Measurements from ENCODE around the gene AP1M1. TPM values are rescaled to one million over a fixed set of nuclear protein-coding genes. Genes with fewer than 3 reads are reported as not detected.

Gene AP1M1
- total RNA-seq, 4 donors from 2014 or later, result 39.3 to 64.6 (median 46.8) TPM

DNA sequence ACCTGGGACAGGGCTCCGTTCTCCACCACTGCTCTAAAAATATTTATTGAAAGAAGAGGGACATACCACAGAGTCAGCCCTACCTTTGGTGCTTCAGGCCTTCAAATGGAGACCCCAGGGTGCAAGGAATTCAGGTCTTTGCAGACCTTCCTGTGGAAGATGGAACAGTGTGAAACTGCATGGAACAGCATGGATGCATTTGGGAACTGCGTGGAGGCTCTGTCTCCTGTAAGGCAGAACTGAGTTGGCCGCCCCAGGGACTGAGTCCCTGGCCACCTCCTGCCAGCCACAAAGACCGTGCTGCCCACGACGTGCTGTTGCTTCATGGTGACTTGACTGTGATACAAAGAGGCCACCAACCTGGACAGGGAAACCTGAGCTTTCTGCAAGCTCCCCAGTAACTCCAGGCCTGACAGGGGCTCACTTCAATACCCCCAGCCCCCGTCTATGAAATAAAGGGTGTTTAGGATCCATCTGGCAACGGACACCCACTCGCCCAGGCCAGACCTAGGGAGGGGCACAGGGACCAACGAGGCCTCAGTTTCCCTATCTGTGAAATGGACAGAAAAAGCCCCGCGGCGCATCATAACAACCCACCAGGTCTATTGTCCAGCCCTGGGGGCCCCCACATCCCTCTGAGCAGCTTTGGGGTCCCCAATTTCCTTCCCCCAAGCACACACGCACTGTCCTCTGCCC lies 68.3 kb downstream of the AP1M1 start:
- Histone ChIP-seq H3K4me1 (peaks cover 0 to 5% (median 0%) of the 10 kb centered on the region in 3 donors), H3K36me3 (no peaks in the 10 kb centered on the region), H3K9me3 (no peaks in the 10 kb centered on the region), H3K27me3 (no peaks in the 10 kb centered on the region), H3K4me3 (no peak overlapping the region), H3K27ac (no peak overlapping the region)
- intact Hi-C loops (cut with DNase I), result no loop called here
- WGBS, 2 donors, result 79 to 88% methylated on average over 9 of the region's 14 CpGs
- no peak for TF ChIP-seq POLR2A (IDR thresholded peaks at IDR 0.05)
- TF ChIP-seq, protein P1, sequence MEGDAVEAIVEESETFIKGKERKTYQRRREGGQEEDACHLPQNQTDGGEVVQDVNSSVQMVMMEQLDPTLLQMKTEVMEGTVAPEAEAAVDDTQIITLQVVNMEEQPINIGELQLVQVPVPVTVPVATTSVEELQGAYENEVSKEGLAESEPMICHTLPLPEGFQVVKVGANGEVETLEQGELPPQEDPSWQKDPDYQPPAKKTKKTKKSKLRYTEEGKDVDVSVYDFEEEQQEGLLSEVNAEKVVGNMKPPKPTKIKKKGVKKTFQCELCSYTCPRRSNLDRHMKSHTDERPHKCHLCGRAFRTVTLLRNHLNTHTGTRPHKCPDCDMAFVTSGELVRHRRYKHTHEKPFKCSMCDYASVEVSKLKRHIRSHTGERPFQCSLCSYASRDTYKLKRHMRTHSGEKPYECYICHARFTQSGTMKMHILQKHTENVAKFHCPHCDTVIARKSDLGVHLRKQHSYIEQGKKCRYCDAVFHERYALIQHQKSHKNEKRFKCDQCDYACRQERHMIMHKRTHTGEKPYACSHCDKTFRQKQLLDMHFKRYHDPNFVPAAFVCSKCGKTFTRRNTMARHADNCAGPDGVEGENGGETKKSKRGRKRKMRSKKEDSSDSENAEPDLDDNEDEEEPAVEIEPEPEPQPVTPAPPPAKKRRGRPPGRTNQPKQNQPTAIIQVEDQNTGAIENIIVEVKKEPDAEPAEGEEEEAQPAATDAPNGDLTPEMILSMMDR (IDR thresholded peaks at IDR 0.05), result no peak
- DNase-seq, result no peak

- intact Hi-C loops (cut with DNase I), result no loop called here
- WGBS, 2 donors, result 61% methylated on average over 13 to 14 of the region's 14 CpGs
- Histone ChIP-seq H3K4me1 (peaks cover 0 to 5% (median 0%) of the 10 kb centered on the region in 3 donors), H3K4me3 (no peak overlapping the region), H3K9me3 (no peaks in the 10 kb centered on the region), H3K36me3 (no peaks in the 10 kb centered on the region), H3K27ac (no peak overlapping the region), H3K27me3 (no peaks in the 10 kb centered on the region)
- TF ChIP-seq, protein P1 (IDR thresholded peaks at IDR 0.05), result no peak
- TF ChIP-seq POLR2A (IDR thresholded peaks at IDR 0.05), result no peak
- no peak for DNase-seq
These were observed 68.9 kb downstream of the AP1M1 start for GRCh38 chr19:16266586-16266942.

GRCh38 chr19:16268676-16269319 lies 71.1 kb downstream of the AP1M1 start:
- H3K36me3 ChIP-seq, result no peaks in the 10 kb centered on the region
- H3K27me3 ChIP-seq, result no peaks in the 10 kb centered on the region
- H3K9me3 ChIP-seq, result no peaks in the 10 kb centered on the region
- no peak overlapping the region for H3K27ac ChIP-seq
- DNase-seq, result no peak
- intact Hi-C loops (cut with DNase I), result no loop called here
- TF ChIP-seq, protein P1 (IDR thresholded peaks at IDR 0.05), result no peak
- TF ChIP-seq POLR2A (IDR thresholded peaks at IDR 0.05), result no peak
- H3K4me1 ChIP-seq, result peaks cover 0 to 11% (median 9%) of the 10 kb centered on the region in 3 donors
- H3K4me3 ChIP-seq, result no peak overlapping the region
- WGBS, 2 donors, result 73 to 81% methylated on average over 8 to 17 of the region's 17 CpGs

- Histone ChIP-seq H3K27me3 (no peaks in the 10 kb centered on the region), H3K4me1 (peaks cover 0 to 17% (median 9%) of the 10 kb centered on the region in 3 donors), H3K36me3 (no peaks in the 10 kb centered on the region), H3K4me3 (no peak overlapping the region), H3K27ac (peak overlapping the region; percentile 30 to 78 (median 69)), H3K9me3 (no peaks in the 10 kb centered on the region)
- WGBS, 2 donors, result 53 to 69% methylated on average over 10 to 14 of the region's 14 CpGs
- intact Hi-C loops (cut with DNase I), result no loop called here
- DNase-seq, result no peak
- TF ChIP-seq POLR2A (IDR thresholded peaks at IDR 0.05), result no peak
- TF ChIP-seq, protein P1 (IDR thresholded peaks at IDR 0.05), result no peak
These were observed 75.2 kb downstream of the AP1M1 start for GRCh38 chr19:16272945-16273344.

DNA sequence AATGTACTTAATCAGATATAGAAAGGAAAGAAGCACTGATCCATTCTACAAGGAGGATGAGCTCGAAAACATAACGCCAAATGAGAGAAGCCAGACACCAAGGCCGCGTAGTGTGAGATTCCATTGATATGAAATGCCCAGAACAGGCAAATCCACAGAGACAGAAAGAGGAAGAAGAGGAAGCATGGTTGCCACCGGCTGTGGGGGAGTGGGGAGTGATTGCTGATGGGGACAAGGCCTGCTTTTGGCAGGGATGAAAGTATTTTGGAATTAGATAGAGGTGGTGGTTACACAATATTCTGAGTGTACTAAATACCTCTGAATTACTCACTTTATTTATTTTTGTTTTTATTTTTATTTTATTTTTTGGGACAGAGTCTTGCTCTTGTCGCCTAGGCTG lies 76.7 kb downstream of the AP1M1 start:
- Histone ChIP-seq H3K4me1 (peaks cover 0 to 25% (median 11%) of the 10 kb centered on the region in 3 donors), H3K9me3 (no peaks in the 10 kb centered on the region), H3K27ac (no peak overlapping the region), H3K36me3 (no peaks in the 10 kb centered on the region), H3K27me3 (no peaks in the 10 kb centered on the region), H3K4me3 (no peak overlapping the region)
- TF ChIP-seq, protein P1 (IDR thresholded peaks at IDR 0.05), result no peak
- no peak for TF ChIP-seq POLR2A (IDR thresholded peaks at IDR 0.05)
- WGBS, 2 donors, result 75 to 78% methylated on average over 6 of the region's 6 CpGs
- intact Hi-C loops (cut with DNase I), result no loop called here
- DNase-seq, result no peak
